GM19240 (cell line): Measurements from ENCODE around the gene TASP1.
"Not testable (repeated sequence)": the region's sequence is repeated elsewhere in the genome, so short reads cannot be mapped to it uniquely, and the experiment has no call there.

Experiments
- DNase-seq: peaks from one replicate; pipeline ENCODE4 v3.0.0; 2011; ENCODE audit warnings: low spot score; ENCODE audit not compliant: insufficient read length

Gene TASP1

DNA sequence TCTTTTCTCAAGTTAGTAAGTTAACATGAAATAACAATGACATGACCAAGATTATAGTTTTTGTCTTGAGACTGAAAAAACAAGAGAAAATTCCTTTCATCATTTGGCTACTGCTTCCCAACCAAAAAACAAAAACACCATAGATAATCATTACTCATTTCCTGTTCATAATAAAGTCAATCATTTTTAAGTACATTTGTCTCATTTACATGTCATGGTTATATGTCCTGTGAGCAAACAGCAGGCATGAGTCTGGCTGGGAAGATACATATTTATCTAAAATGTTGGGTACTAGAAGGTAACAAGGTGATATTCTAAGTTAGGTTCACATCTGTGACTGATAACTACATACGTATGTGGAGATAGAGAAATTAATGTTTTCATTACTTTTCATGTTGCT lies 237.1 kb downstream of the TASP1 start:
- no peak for DNase-seq

DNA sequence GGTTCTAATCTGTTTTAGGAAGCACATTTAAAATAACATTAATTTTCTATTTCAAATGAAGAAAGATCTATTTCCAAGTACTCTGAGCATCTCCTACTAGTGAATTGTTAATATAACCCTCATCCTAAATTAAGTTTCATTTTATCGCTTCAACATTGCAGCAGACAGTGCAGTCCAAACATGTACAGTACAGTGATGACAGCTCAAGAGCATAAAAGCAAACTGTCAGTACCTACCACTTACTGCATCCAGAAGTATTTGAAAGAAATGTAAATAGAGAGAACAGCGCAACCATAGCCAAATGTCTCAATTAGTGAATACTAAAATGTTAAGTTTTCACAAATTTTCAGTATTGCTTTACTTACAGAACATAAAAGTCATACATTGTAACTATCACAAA lies 238.3 kb downstream of the TASP1 start:
- no peak for DNase-seq

DNA sequence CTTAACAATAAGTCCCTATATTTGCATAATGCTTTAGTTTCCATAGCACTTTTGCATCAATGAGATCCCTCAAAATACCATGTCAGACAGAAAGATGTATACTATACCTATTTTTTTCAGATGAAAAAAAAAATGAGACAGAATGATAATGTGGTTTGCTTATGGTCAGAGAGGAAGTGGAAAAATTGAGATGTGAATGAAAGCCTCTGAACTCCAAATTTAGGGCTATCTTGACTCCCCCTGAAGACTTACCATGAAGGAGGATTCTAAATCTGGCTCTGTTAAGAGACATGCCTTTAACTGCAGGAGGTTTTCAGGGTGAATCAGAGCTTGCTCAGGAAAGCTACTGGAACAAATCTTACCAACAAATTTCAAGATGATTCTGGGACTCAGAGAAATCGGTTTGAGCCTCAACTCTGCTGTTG lies 241.4 kb downstream of the TASP1 start:
- DNase-seq: no peak

DNA sequence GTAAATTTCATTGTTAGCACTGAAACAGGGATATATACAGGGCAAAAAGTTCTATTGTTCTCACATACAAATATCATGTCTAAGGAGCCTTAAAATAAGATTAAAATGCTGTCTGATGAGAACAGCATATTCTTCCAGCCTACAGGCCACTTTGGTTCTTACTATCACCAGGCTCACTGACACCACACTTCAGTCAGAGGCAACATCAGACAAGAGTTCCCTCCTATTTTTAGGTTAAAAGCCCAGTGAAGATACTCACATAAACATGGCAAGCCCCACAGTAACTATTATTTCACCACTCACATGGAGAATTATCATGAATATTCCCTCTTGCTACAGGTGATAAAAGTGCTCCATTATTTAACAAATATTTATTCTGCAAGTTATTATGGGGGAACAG lies 241.9 kb downstream of the TASP1 start:
- DNase-seq: no peak

DNA sequence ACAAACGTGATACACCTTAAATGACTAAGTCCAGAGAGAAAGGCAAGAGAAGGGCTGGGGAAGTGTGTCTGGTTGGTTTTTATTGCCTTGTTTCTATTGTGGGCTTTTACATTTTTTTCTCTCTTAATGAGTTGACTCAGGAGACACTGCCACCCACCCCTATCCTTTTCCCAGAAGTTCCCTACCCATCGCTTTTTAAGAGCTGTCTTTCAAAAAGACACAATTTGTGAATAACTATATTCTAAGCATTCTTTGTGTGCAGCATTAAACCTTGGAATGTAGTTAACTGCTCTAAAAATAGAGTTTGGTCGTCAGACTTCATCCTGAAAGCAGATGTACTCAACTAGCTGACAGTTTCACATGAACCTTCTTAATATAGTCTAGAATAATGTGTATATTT lies 242.7 kb downstream of the TASP1 start:
- no peak for DNase-seq

DNA sequence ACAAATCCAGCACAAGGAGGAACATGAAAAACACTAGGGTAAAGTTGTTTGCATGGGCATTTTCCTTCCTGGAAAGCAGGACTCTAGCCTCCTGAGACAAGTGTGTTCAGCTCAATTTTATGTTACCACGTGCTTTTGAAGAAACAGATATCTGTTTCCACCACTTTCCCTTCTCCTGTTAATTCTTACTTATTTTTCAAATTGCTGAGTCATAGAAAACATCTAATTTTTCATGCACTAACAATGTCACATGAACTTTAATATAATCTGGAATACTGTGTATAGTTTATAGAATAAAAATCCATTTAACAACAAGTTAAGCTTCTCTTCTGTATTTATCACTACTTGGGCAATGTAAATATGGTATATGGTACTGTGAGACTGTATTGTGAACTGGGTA lies 243.5 kb downstream of the TASP1 start:
- no peak for DNase-seq

DNA sequence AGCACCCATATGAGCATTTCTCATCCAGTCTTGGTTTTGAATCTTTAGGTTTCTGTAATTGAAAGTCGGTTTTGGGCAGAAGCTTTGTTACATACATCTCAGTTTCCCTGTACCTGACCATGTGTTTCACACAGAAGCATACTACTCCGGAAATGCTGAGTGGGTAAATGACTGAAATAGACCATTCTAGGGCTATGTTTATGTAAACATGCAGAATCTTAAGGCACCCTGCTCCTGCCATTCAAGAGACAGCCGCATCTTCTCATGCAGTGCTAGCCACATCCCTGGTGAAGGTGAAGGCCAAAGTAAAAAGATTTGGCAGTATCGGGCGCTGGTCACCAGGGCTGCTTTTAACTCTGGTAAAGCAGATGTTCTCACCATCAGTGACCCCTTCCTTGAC lies 246.3 kb downstream of the TASP1 start:
- DNase-seq: no peak

DNA sequence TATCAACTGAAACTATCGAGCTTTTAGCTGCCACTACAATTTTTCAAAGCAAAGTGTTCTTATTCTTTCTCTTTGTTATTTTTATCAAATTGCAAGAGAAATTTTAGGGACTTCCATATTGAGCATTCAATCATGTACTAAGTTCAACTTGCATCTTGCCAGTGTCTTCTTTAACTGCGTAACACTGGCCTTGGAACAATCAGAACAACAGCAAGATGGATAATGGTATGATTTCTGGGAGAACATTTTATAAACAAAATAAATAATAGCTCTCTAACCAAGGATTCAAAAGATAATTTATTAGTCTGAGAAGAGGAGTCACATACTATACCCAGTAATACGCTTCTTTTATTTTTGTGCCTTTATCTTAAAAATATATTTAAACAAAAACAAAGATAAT lies 249.6 kb downstream of the TASP1 start:
- no peak for DNase-seq

DNA sequence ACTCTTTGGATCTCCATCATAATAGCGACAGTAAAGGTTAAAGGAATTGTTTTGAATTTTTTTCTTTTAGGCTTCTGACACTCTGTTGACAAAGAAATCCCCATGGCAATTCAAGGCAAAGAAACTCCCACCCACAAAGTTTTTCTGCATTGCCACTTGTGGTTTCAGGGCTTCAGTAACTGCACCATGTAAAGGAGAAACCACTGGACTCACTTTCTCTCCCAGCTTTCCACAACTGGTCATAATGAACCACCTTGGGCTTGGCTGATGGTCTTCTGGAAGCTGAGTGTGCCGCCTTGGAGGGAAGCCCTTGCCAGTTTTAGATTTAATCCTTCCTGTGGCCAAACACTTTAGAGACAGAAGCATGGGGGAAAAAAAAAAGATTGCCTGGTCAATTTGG lies 254.6 kb downstream of the TASP1 start:
- no peak for DNase-seq

DNA sequence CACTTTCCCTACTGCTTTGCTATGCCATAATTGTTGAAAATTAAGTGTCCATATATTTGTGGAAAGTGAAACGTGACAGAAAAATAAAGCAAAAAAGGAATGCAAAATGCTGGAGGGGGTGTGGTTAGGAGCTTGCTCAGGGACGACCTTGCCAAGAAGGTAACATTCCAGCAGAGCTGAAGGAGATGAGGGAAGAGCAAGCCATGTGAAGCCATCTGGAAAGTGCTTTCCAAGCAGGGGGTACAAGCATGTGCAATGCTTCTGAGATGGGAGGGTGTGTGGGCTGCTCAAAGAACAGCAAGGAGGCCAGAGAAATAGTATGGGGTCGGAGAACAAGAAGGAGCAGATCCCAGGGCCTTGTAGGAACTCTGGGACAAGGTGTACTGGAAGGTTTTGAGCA lies 255.9 kb downstream of the TASP1 start:
- no peak for DNase-seq

DNA sequence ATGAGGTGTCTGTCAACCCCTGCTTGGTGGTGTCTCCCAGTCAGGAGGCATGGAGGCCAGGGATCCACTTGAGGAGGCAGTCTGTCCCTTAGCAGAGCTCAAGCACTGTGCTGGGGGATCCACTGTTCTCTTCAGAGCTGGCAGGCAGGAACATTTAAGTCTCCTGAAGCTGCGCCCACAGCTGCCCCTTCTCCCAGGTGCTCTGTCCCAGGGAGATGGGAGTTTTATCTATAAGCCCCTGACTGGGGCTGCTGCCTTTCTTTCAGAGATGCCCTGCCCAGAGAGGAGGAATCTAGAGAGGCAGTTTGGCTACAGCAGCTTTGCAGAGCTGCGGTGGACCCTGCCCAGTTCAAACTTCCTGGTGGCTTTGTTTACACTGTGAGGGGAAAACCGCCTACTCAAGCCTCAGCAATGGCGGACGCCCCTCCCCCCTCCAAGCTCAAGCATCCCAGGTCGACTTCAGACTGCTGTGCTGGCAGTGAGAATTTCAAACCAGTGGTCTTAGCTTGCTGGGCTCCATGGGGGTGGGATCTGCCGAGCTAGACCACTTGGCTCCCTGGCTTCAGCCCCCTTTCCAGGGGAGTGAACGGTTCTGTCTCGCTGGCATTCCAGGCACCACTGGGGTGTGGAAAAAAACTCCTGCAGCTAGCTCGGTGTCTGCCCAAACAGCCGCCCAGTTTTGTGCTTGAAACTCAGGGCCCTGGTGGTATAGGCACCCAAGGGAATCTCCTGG lies 258.1 kb downstream of the TASP1 start:
- not testable (repeated sequence) for DNase-seq

DNA sequence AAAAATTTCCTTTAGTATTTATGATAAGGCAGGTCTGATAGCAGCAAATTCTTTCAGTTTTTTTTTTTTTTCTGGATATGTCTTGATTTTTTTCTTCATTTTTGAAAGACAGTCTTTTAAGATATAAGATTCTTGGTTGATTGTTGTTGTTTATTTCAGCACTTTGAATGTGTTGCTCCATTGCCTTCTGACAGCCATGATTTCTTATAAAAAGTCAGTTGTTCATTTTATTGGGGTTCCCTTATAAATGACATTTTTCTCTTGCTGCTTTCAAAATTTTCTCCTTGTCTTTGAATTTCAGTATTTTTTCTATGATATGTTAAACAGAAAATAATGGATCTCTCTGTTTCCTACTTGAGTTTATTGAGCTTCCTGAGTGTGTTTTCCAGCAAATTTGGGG lies 265.3 kb downstream of the TASP1 start:
- DNase-seq: no peak

DNA sequence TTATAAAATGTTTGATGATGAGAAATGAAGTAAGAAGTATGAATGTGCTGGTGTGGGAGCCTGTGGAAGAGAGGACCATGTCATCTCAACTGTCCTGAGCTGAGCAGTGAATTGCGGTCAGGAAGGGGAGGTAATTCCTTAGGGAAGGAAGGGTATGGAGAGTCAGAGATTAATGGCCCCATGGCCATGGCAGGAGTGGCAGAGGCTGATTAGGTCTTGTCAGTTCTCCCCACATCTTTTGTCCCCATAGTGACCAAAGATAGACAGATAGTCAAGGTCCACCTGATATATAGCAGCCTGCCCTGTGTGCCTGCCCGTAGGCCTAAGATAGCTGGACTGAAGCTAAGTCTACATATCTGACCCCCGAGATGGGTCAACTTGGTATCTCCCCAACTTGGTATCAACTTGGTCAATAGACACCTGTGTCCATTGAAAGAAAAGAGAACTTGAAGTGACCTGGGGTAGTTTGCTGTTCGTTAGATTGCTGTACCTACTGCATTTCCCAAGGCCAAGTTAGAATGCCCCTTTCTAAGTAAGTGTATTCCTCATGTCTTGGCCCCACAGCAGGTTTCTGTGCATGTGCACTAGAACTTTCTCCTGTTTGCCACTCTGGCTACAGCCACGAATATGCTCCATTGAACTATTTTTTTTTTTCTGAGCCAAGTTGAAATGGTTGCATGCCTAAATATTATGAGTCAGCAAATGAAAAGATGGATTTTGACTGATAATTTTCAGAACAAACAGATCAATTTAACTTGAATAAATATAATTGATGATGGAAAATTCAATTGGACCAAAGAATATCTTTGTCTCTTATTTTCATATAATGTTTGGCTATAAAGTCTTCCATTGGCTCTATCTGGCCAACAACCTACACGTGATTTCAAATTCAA lies 274.2 kb downstream of the TASP1 start:
- no peak for DNase-seq

DNA sequence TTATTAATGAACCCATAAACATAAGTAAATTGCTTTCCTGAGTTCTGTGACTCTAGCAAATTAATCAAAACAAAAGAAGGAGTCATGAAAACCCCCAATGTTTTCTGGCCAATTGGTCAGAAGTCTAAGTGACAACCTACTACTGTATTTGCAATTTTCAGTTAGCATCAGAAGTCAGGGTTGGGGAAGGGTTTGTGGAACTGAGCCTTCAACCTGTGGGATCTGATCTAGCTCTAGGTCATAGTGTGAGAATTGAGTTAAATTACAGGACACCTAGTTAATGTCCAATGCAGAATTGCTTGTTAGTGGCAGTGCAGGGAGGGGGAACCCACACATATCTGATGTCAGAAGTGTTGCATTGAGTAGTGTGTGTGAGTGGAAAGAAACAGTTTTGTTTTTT lies 275.3 kb downstream of the TASP1 start:
- DNase-seq: no peak

DNA sequence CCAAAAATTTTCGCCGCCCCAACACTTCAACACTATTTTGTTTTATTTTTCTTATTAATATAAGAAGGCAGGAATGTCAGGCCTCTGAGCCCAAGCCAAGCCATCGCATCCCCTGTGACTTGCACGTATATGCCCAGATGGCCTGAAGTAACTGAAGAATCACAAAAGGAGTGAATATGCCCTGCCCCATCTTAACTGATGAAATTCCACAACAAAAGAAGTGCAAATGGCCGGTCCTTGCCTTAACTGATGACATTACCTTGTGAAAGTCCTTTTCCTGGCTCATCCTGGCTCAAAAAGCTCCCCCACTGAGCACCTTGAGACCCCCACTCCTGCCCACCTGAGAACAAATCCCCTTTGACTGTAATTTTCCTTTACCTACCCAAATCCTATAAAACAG lies 276.6 kb downstream of the TASP1 start:
- DNase-seq: not testable (repeated sequence)

DNA sequence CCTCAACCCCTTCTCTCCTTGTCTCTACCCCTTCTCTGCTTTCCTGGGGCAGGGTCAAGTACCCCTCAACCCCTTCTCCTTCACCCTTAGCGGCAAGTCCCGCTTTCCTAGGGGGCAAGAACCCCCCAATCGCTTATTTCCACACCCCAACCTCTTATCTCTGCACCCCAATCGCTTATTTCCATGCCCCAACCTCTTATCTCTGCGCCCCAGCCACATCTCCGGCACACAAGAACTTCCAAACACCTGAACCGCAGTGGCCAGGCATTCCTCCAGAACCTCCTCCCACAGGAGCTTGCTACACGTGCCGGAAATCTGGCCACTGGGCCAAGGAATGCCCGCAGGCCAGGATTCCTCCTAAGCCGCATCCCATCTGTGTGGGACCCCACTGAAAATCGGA lies 279.8 kb downstream of the TASP1 start:
- not testable (repeated sequence) for DNase-seq

DNA sequence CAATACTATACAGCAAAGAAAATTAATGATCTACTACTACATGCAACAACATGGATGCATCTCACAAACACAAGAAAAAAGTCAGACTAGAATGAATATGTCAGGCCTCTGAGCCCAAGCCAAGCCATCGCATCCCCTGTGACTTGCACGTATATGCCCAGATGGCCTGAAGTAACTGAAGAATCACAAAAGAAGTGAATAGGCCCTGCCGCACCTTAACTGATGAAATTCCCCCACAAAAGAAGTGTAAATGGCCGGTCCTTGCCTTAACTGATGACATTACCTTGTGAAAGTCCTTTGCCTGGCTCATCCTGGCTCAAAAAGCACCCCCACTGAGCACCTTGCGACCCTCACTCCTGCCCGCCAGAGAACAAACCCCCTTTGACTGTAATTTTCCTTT lies 280.9 kb downstream of the TASP1 start:
- not testable (repeated sequence) for DNase-seq

DNA sequence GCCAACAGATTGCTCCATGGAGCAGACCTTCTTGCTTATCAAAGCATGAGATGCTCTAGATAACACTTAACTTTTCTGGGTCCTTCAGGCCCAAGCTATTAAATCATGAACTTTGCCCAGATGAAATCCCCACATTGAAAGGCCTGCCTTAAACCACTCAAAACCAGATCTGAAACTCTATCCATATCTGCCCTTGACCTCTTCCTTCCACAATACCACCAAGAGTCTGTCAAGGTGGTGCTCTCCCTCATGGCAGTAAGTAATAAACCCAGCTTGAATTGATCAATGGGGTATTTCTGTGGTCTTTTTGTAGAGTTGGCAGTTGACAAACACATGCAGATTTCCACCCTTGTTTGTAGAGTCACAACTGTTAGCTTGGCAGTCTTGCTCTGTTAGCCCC lies 282.1 kb downstream of the TASP1 start:
- DNase-seq: no peak

DNA sequence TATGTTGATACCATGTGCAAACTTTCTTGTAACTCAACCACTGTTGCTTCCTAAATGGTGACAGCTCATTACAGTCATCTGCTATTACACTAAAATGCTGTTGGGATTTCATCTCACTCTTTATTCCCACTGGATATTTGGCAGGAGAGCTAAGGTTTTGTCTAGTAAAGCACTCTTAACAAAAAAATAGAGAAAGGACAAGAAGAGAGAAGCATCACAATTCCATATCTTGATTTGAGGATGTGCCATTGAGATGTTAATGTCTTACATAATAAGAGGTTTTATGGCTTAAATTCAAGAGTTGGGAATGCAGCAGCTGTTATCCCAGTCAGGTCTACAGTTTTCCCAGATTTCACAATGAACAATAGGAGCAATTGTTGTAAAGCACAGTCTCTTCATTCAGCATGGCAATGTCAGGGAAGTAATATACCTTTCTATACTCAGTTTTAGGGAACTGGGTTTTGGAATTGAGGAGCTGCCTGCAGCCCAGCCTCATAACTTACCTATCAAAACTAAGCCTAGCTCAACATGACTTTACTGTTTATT lies 282.7 kb downstream of the TASP1 start:
- no peak for DNase-seq

DNA sequence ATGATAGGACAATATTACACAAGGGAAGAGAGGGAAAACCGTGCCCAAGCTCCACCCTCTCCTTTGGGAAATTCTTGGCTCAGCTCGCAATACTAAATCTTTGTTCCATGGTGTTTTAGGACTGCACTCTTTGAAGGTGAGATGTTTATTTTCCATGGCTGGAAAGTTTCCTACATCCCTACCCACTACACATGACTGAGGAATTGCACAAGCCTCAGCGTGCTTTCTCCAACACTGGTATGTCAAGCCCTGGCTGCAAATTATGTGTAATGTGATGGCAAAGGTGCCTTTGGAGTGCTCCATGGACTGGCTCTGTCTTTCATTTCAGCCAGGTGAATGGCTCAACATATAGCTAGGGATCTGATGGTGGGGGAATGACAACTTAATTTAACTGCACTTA lies 283.3 kb downstream of the TASP1 start:
- DNase-seq: no peak

DNA sequence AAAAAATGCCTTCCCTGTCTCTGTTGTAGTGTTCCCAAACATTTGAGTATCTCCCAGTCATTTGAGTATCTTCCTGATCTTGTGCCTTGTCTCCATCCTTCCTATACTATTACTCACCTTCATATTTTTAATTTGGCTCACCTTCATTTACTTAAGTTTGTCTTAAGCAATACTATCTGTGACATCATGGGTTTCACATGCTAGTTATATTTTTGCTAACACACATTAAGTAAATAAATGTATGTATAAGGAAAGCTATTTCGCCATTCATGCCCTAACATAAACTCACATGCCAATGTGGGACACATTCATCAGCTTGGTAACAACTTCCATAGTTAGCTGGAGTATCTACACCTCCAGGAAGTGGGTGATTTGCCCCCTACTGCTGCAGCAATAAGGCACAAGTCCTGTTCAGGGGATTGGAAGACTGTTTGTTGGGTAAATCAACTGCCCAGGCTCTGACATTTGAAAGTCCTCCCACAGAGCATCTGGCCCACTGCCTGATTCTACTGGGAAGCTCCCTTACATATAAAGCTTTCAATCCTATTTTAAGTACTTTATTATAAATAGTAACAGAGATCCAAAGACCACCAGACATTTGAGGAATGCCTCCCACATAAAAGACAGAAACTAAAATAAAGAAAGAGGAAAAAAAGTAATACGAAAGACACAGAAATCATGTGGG lies 285.3 kb downstream of the TASP1 start:
- no peak for DNase-seq

DNA sequence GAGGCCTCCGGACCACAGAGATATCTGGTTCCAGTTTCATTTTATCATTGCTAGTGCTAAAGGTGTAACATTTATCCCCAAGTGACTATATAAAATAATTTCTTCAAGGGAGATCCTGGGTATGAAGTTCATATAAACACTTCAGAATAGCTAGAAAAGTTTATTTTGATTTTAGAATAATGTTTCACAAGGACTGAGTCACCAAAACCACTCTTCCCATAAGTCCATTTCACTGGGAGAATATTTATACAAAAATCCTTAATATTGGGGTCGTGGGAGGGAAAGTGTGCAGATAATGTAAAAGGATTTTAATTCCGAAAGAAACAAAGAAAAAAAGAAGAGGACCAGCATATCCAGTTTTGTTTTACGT lies 289.5 kb downstream of the TASP1 start:
- no peak for DNase-seq
